HFF-Myc (cell line): Measurements from ENCODE around the gene SBNO2.

Experiments
- DNase-seq: peaks from one replicate; pipeline ENCODE4 v3.0.0-alpha.2; 2011; ENCODE audit warnings: low read depth; ENCODE audit errors: extremely low read depth
- H3K4me3 ChIP-seq: replicated peaks from 2 replicates; pipeline ENCODE4 v1.5.1; 2011; ENCODE audit warnings: low read depth, mild to moderate bottlenecking, control low read depth, low read length
- TF ChIP-seq, protein P1 (sequence below): IDR thresholded peaks from 2 replicates; pipeline ENCODE4 v1.5.1; 2012; ENCODE audit warnings: mild to moderate bottlenecking, low read depth, low read length, control low read depth; ENCODE audit errors: missing control alignments

Gene SBNO2

DNA sequence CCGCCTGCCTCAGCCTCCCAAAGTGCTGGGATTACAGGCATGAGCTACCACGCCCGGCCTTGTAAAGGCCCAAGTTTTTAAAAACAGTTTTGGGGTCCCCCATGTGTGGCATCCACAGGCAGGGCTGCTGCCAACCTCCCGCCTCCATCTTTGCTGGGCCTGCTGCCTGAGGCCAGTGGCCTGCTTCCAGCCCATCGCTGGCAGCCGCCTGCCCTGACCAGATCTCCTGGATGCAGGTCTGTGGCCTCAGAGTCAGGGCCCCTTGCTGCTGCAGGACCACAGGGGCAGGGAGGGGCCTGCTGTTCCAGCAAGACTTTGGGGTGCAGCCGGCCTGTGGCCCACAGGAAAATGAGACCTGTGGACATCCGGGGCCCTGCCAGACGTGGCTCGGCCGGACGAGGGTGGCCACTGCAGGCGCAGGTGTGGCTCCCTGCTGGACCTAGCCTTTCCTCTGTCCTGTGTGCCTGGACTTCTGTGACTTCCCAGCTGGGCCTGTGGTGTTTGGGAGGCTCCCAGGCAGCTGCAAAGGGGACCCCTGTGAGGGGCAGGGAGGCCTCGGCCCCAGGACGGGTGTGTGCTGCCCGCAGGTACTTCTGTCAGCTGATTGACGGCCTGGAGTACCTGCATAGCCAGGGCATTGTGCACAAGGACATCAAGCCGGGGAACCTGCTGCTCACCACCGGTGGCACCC lies 45.9 kb upstream of the SBNO2 start:
- no peak for DNase-seq
- TF ChIP-seq, protein P1, sequence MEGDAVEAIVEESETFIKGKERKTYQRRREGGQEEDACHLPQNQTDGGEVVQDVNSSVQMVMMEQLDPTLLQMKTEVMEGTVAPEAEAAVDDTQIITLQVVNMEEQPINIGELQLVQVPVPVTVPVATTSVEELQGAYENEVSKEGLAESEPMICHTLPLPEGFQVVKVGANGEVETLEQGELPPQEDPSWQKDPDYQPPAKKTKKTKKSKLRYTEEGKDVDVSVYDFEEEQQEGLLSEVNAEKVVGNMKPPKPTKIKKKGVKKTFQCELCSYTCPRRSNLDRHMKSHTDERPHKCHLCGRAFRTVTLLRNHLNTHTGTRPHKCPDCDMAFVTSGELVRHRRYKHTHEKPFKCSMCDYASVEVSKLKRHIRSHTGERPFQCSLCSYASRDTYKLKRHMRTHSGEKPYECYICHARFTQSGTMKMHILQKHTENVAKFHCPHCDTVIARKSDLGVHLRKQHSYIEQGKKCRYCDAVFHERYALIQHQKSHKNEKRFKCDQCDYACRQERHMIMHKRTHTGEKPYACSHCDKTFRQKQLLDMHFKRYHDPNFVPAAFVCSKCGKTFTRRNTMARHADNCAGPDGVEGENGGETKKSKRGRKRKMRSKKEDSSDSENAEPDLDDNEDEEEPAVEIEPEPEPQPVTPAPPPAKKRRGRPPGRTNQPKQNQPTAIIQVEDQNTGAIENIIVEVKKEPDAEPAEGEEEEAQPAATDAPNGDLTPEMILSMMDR, result no peak
- H3K4me3 ChIP-seq, result no peak overlapping the region

DNA sequence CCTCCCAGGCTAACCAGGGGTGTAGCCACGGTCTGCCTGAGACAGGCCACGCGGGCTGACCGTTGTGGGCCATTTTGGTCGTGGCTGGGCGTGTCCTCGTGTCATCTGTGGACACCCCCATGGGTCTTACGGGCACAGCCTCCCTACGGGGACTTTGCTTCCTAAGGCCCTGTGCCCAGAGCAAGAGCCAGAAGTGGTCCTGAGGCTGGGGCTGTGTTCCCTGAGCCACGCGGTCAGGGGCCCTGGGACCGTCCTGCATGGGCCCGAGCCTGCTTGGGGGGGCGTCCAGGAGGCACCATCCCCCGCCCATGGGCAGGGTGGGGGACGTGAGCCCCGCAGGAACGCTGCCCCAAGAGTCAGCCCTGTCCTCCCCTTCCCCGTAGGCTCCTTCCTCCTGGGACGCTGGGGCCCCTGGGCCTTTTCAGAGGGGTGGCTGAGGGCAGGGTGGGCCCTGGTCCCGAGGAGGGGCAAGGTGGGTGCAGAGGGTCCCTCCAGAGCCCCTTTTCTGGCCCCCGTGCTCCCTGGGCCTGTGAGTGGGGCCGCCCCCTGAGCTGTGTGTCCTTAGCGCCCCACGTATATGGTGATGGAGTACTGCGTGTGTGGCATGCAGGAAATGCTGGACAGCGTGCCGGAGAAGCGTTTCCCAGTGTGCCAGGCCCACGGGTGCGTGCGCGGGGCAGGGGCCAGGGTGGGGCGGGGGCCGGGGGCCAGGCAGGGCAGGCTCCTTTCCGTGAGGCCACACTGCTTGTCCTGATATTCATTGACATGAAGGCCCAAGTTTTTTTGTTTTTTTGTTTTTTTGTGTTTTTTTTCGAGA lies 44.9 kb upstream of the SBNO2 start:
- H3K4me3 ChIP-seq, result no peak overlapping the region
- no peak for DNase-seq
- TF ChIP-seq, protein P1, result no peak

DNA sequence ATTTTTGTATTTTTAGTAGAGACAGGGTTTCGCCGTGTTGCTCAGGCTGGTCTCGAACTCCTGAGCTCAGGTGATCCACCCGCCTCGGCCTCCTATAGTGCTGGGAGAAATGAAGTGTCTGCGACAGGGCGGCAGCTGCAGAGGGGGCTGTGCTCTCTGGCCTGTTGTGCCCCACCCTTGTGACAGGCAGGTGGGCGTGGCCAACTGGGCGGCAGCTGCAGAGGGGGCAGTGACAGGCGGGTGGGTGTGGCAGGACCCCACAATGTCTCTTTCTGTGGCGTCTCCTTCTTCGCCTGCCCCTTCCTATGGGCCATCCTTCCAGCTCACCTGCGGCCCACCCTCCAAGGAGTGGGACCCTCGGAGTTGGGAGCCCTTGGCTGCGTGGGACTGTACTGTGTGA lies 43.3 kb upstream of the SBNO2 start:
- H3K4me3 ChIP-seq, result no peak overlapping the region
- TF ChIP-seq, protein P1, result no peak
- no peak for DNase-seq

DNA sequence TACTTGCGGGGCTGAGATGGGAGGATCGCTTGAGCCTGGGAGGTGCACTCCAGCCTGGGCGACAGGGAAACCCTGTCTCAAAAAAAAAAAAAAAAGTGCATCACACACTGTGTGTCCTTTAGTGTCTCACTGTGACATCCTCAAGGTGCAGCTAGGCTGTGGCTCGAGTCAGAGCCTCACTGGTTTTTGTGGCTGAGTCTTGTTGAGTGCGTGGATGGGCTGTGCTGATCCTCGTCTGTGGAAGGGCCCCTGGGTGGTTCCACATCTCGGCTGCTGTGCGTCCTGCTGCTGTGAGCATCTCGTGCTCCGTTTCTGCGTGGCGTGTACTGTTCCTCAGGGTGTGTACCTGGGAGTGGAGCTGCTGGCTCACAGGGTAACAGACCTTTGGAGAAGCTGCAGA lies 42.7 kb upstream of the SBNO2 start:
- H3K4me3 ChIP-seq, result no peak overlapping the region
- no peak for DNase-seq
- TF ChIP-seq, protein P1, result no peak

DNA sequence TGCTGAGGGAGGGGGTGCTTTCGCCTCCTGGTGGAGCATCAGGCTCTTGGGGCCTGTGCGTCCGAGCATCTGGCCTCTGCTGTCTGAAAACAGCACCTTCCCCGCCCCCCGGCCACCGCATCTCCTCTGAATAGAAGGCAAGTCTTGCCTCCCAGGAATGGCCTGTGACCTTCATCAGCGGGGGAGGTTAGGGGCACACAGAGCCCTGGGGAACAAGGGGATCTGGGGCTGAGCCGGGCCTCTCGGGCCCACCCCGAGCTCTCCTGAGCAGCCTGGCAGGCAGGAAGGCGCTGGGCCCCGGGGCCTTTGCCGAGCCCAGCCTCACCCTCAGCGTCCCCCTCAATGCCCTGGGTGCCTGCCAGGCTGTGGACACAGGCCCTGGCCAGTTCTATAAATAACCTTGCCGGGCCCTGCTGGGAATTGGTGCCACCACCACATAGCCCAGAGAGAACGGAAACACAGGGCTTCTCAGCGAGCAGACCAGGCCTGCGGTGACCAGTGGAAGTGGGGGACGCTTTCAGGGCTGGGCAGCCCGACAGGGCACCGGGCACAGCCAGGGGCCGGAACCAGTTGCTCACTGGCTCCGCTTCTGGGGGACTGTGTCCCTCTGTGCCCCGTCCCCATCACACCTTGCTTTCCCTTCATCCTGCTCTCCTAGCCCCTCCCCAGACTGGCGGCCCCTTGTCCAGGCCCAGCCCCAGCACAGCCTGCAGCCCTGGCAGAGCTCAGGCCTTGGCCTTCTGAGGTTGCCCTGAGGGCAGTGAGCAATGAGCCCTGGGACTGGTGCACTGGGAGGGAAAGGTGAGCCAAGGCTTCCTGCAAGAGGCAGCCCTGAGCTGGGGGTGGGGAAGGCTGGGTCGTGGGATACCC lies 41.0 kb upstream of the SBNO2 start:
- TF ChIP-seq, protein P1, result no peak
- H3K4me3 ChIP-seq, result no peak overlapping the region
- DNase-seq, result no peak

DNA sequence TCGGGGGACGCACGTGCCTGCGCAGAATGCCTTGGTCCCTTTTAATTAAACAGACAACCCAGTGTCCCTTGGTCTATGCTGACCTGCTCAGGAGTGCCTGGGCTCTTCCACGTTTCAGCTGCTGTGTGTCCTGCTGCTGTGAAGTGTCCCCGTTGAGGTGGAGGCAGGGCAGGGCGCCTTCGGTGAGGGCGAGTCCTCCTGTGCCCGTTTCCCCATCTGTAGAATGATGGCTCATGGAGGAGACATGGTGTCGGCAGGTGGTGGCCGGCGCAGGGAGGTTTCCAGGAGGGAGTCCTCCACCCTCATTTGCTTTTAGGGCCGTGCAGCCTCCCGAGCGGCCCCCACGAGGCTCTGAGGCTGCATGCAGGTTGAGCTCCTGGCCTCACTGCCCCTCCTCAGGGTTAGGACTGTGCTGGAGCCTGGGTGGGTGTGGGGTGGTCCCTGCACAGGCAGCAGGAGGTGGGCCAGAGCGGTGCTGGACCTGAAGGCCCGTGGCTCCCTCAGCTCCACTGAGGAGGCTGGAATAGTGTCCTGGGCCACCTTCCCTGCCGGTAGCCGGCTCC lies 40.3 kb upstream of the SBNO2 start:
- H3K4me3 ChIP-seq, result no peak overlapping the region
- no peak for DNase-seq

More for the DNA sequence above, 40.3 kb upstream of the SBNO2 start:
- TF ChIP-seq, protein P1, result no peak
